GM10847 (cell line): ENCODE measurements around the gene PUSL1.

Source experiments
- POLR2A ChIP-seq: IDR thresholded peaks from 2 replicates; pipeline ENCODE4 v1.6.1; 2011; ENCODE audit not compliant: insufficient read length; ENCODE audit errors: extremely low read depth

Gene PUSL1

GRCh38 chr1:1322952-1323351 is 14.6 kb downstream of the PUSL1 start:
- TF ChIP-seq POLR2A = no peak

DNA sequence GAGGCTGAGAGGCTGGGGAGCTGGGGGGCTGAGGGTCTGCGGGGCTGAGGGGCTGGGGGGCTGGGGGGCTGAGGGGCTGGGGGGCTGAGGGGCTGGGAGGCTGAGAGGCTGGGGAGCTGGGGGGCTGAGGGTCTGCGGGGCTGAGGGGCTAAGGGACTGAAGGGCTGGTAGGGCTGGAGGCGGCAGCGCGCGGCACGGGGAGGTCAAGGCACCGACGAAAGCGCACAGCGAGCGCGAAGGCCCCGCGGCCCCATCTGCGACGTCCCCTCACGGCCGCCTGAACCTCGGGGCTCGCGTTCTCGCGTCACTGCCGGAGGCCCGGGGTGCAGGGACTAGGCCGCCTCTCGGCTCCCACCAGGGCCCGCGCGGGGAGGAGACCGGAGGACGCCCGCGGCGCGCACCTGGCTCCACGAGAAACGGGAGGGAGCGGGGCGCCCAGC is 15.7 kb downstream of the PUSL1 start:
- no peak for TF ChIP-seq POLR2A

GRCh38 chr1:1324524-1325287 is 16.3 kb downstream of the PUSL1 start, which contains the start of the genes CPTP and INTS11:
Gene CPTP (plus strand): TSS chr1:1324802. CDS start chr1:1326911, 2,109 bp downstream.
Gene INTS11 (minus strand): TSS chr1:1324660. CDS start chr1:1324608, 52 bp downstream.
- peak; percentile 86 for TF ChIP-seq POLR2A

GRCh38 chr1:1325288-1326074 is 17.1 kb downstream of the PUSL1 start:
- TF ChIP-seq POLR2A = no peak

- no peak for TF ChIP-seq POLR2A
Measured at GRCh38 chr1:1326075-1326605, 17.7 kb downstream of the PUSL1 start.

- TF ChIP-seq POLR2A = no peak
Measured at GRCh38 chr1:1327291-1327690, 18.9 kb downstream of the PUSL1 start.

DNA sequence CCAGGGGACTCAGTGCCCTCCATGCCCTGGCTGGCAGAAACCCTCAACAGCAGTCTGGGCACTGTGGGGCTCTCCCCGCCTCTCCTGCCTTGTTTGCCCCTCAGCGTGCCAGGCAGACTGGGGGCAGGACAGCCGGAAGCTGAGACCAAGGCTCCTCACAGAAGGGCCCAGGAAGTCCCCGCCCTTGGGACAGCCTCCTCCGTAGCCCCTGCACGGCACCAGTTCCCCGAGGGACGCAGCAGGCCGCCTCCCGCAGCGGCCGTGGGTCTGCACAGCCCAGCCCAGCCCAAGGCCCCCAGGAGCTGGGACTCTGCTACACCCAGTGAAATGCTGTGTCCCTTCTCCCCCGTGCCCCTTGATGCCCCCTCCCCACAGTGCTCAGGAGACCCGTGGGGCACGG is 19.9 kb downstream of the PUSL1 start:
- no peak for TF ChIP-seq POLR2A

DNA sequence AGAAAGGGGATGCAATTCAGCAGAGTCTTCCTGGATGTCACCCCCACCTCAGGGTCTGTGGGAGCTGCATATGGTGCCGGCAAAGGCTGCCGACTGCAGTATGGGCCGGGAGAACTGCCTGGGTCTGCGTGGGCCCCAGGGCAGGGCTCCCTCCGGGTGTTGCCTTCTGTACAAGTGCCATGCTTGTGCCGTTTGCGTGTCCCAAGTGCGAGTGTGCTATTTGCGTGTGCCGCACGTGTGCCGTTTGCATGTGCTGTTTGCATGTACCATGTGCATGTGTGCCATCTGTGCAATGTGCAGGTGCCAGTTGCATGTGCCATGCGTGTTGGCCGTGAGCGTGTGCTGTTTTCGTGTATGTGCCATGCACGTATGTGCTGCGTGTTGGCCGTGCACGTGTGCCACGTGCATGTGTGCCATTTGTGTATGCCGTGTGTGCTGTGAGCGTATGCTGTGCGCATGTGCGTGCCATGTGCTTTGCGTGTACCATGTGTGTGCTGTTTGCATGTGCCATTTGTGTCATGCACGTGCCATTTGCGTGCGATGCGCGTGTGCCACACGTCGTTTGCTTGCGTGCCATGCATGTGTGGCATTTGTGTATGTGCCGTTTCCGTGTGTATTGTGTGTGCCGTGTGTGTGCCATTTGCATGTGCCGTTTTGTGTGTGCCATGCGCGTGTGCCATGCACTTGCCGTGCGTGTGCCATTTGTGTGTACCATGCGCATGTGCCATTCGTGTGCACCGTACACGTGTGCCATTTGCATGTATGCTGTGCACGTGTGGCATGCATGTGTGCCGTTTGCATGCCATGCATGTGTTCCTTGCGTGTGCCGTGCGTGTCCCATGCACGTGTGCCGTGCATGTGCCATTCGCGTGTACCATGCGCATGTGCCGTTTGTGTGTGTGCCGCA is 21.2 kb downstream of the PUSL1 start:
- TF ChIP-seq POLR2A = no peak

GRCh38 chr1:1330366-1331067 is 22.1 kb downstream of the PUSL1 start:
- TF ChIP-seq POLR2A = no peak

DNA sequence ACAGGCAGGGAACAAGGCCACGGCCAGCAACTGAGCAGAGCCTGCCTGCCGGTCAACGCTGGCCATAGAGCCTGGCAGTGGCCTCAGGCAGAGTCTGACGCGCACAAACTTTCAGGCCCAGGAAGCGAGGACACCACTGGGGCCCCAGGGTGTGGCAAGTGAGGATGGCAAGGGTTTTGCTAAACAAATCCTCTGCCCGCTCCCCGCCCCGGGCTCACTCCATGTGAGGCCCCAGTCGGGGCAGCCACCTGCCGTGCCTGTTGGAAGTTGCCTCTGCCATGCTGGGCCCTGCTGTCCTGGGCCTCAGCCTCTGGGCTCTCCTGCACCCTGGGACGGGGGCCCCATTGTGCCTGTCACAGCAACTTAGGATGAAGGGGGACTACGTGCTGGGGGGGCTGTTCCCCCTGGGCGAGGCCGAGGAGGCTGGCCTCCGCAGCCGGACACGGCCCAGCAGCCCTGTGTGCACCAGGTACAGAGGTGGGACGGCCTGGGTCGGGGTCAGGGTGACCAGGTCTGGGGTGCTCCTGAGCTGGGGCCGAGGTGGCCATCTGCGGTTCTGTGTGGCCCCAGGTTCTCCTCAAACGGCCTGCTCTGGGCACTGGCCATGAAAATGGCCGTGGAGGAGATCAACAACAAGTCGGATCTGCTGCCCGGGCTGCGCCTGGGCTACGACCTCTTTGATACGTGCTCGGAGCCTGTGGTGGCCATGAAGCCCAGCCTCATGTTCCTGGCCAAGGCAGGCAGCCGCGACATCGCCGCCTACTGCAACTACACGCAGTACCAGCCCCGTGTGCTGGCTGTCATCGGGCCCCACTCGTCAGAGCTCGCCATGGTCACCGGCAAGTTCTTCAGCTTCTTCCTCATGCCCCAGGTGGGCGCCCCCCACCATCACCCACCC is 22.9 kb downstream of the PUSL1 start, which contains the start of gene TAS1R3:
TAS1R3 (plus strand) TSS at position 213 of the 898 bp plus-strand sequence; CDS start at position 279, 66 bp downstream.
- TF ChIP-seq POLR2A = no peak

- TF ChIP-seq POLR2A = no peak
Measured at GRCh38 chr1:1332031-1332755, 23.8 kb downstream of the PUSL1 start.

GRCh38 chr1:1332774-1333480 is 24.5 kb downstream of the PUSL1 start:
- no peak for TF ChIP-seq POLR2A
